NOMO-1 treated with DMSO at 0.1 percent for 48 hours (cell line): ENCODE data around the gene MPHOSPH9.

Experiments
- DNase-seq: peaks from one replicate; lab custom pipeline; 2025; ENCODE audit not compliant: unreplicated experiment; lab: John Stamatoyannopoulos, UW

MPHOSPH9 gene

GRCh38 chr12:123105211-123105826 lies 127.6 kb downstream of the MPHOSPH9 start:
- no peak for DNase-seq

GRCh38 chr12:123104809-123105208 lies 128.1 kb downstream of the MPHOSPH9 start:
- no peak for DNase-seq
